ENCODE results near the gene NMNAT1.

The NMNAT1 gene

GRCh38 chr1:9946315-9946714 lies 3.0 kb downstream of the NMNAT1 start:
- no peak for TF ChIP-seq CTCF (IDR thresholded peaks at IDR 0.05; ENCODE audit: low read depth, low read length)
- no peak overlapping the region for H3K4me3 ChIP-seq (ENCODE audit: low read depth, low read length)
- in situ Hi-C loops (cut with HindIII; ENCODE audit: low sequenced_read_pairs) = no loop called here
- DNase-seq (ENCODE audit: low read depth, low spot score) = no peak

- H3K4me3 ChIP-seq (ENCODE audit: low read depth, low read length) = no peak overlapping the region
- no peak for DNase-seq (ENCODE audit: low read depth, low spot score)
- TF ChIP-seq CTCF (IDR thresholded peaks at IDR 0.05; ENCODE audit: low read depth, low read length) = no peak
- in situ Hi-C loops (cut with HindIII; ENCODE audit: low sequenced_read_pairs) = no loop called here
Observed at GRCh38 chr1:9957726-9958125, 14.5 kb downstream of the NMNAT1 start.

GRCh38 chr1:9960011-9960410 lies 16.7 kb downstream of the NMNAT1 start:
- TF ChIP-seq CTCF (IDR thresholded peaks at IDR 0.05; ENCODE audit: low read depth, low read length) = no peak
- in situ Hi-C loops (cut with HindIII; ENCODE audit: low sequenced_read_pairs) = no loop called here
- no peak overlapping the region for H3K4me3 ChIP-seq (ENCODE audit: low read depth, low read length)
- DNase-seq (ENCODE audit: low read depth, low spot score) = no peak

- TF ChIP-seq CTCF (IDR thresholded peaks at IDR 0.05; ENCODE audit: low read depth, low read length) = no peak
- no peak overlapping the region for H3K4me3 ChIP-seq (ENCODE audit: low read depth, low read length)
- no peak for DNase-seq (ENCODE audit: low read depth, low spot score)
- in situ Hi-C loops (cut with HindIII; ENCODE audit: low sequenced_read_pairs) = no loop called here
Observed at GRCh38 chr1:9960706-9961562, 17.7 kb downstream of the NMNAT1 start.

- TF ChIP-seq CTCF (IDR thresholded peaks at IDR 0.05; ENCODE audit: low read depth, low read length) = no peak
- no peak overlapping the region for H3K4me3 ChIP-seq (ENCODE audit: low read depth, low read length)
- DNase-seq (ENCODE audit: low read depth, low spot score) = no peak
- in situ Hi-C loops (cut with HindIII; ENCODE audit: low sequenced_read_pairs) = no loop called here
Observed at GRCh38 chr1:9984253-9984652, 41.0 kb downstream of the NMNAT1 start.

- DNase-seq (ENCODE audit: low read depth, low spot score) = no peak
- TF ChIP-seq CTCF (IDR thresholded peaks at IDR 0.05; ENCODE audit: low read depth, low read length) = no peak
- in situ Hi-C loops (cut with HindIII; ENCODE audit: low sequenced_read_pairs) = no loop called here
- H3K4me3 ChIP-seq (ENCODE audit: low read depth, low read length) = no peak overlapping the region
Observed at GRCh38 chr1:9985001-9985400, 41.7 kb downstream of the NMNAT1 start.

Measured in astrocyte of the spinal cord (primary cell).